Measurements from ENCODE around the gene CNTFR. TPM values are rescaled to one million over a fixed set of nuclear protein-coding genes. Genes with fewer than 3 reads are reported as not detected.

CNTFR gene
- total and polyA plus RNA-seq, 2 of the 8 experiments (the other 6 are each of a cell fraction or from before 2014, with no cell fraction given), result 1.2 to 4.2 TPM

DNA sequence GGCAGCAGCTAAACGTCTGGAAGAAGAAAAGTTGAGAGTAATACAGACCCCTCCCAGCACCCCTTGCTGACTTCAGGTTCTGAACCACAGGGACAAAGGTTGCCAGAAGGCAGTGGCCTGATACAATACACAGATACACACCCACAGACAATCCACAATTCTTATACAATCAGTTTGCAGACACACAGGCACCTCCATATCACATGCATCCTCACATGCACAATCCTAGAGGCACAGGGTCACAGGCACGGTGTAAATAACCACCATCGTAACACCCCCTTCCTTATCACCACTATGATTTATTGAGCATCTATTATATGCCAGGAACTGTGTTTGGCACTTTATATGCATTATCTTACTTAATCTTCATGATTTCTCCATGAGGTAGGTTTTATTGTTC lies 8.2 kb downstream of the CNTFR start:
- H3K79me2 ChIP-seq (ENCODE audit: control insufficient read depth in 1 of 2, insufficient read depth in 2 of 2, low read length in 2 of 2), result no peaks in the 10 kb centered on the region
- no peak overlapping the region for H3K27ac ChIP-seq (ENCODE audit: low read depth, low read length)
- 80% methylated on average over 3 of the region's 3 CpGs; no CpG with 5 or more reads in 1 of the 2 experiments for WGBS, 2 experiments (ENCODE audit: extremely low coverage in 1 of 2, insufficient coverage in 1 of 2, insufficient read length in 1 of 2, insufficient replicate concordance in 2 of 2, low coverage in 1 of 2, low lambda C conversion rate in 2 of 2, missing lambda C conversion rate in 1 of 2)

More for the DNA sequence above, 8.2 kb downstream of the CNTFR start:
- Histone ChIP-seq H3K9ac (replicated peaks in 1 of 4; ENCODE audit: extremely low read depth in 1 of 4, low read depth in 3 of 4, low read length in 3 of 4) (no peak overlapping the region), H3K23ac (ENCODE audit: insufficient read length) (no peak overlapping the region), H3K23me2 (ENCODE audit: low read depth, low read length) (peaks cover 17% of the 10 kb centered on the region; the same call in 1 of the 2 replicates), H2AK5ac (ENCODE audit: low read depth, low read length) (peak overlapping the region; percentile 39; the same call in 1 of the 2 replicates), H2BK120ac (replicated peaks; ENCODE audit: low read depth, low read length) (no peak overlapping the region), H3K36me3 (ENCODE audit: control insufficient read depth in 2 of 4, insufficient read depth in 4 of 4, low read length in 3 of 4) (no peaks in the 10 kb centered on the region), H4K20me1 (replicated peaks in 1 of 2; ENCODE audit: control insufficient read depth in 1 of 2, insufficient read depth in 2 of 2, low read length in 2 of 2) (peaks cover 0 to 3% of the 10 kb centered on the region in 2 experiments), H3K18ac (ENCODE audit: extremely low read depth, low read length) (no peak overlapping the region), H4K5ac (ENCODE audit: insufficient read length, low read depth, low read length) (no peak overlapping the region), H4K91ac (replicated peaks; ENCODE audit: insufficient read length, low read length) (no peak overlapping the region), H4K8ac (ENCODE audit: extremely low read depth, insufficient read depth, low read length) (no peak overlapping the region), H2BK12ac (ENCODE audit: low read depth, low read length) (peak overlapping the region; percentile 60; the same call in 1 of the 2 replicates), H3K4me2 (ENCODE audit: insufficient read depth in 1 of 2, low read depth in 2 of 2, low read length in 2 of 2) (no peak overlapping the region), H2BK15ac (ENCODE audit: low read length) (no peak overlapping the region), H3K27me3 (replicated peaks in 1 of 4; ENCODE audit: control insufficient read depth in 3 of 4, extremely low read depth in 1 of 4, insufficient read depth in 3 of 4, low read length in 3 of 4) (peaks cover 29 to 95% (median 84%) of the 10 kb centered on the region in 4 experiments), H3K79me1 (ENCODE audit: low read depth, low read length) (no peaks in the 10 kb centered on the region), H3K4me1 (replicated peaks in 1 of 4; ENCODE audit: control insufficient read depth in 3 of 4, insufficient read depth in 4 of 4, low read length in 3 of 4) (peaks cover 12 to 45% (median 32%) of the 10 kb centered on the region in 4 experiments), H2AFZ (ENCODE audit: low read length) (no peak overlapping the region), H3K4ac (replicated peaks; ENCODE audit: insufficient read length, low read depth, low read length) (no peak overlapping the region), H2BK20ac (ENCODE audit: low read length) (0 out of 2 replicates have a peak overlapping the region, but pooled peaks have one; percentile 48), H3K4me3 (ENCODE audit: extremely low read depth in 1 of 4, insufficient read depth in 2 of 4, low read depth in 3 of 4, low read length in 4 of 4) (no peak overlapping the region), H3K14ac (ENCODE audit: insufficient read length) (no peak overlapping the region), H3K56ac (replicated peaks; ENCODE audit: insufficient read length, low read depth, low read length) (no peak overlapping the region), H2BK5ac (ENCODE audit: low read depth, low read length) (no peak overlapping the region), H3K9me3 (ENCODE audit: insufficient read depth in 2 of 2, low read depth in 1 of 2, low read length in 1 of 2) (no peaks in the 10 kb centered on the region)
- ChIA-PET POLR2A (ENCODE audit: partially characterized antibody) (no interaction called here), CTCF (ENCODE audit: partially characterized antibody) (interaction anchor here (0.7 to 13.8 kb wide), 7 partner anchors 11 to 71 kb away, joined by 3 to 241 read pairs (median 23); no protein-coding TSS in a partner anchor)
- FAIRE-seq, result no peak
- TF ChIP-seq YY1 (IDR thresholded peaks at IDR 0.05; ENCODE audit: low read depth, low read length), result no peak
- TF ChIP-seq SIN3A (conservative IDR thresholded peaks at IDR 0.05 in 1 of 2, IDR thresholded peaks at IDR 0.05 in 1 of 2; ENCODE audit: low read depth in 1 of 2, low read length in 2 of 2), result no peak
- TF ChIP-seq CREB1 (IDR thresholded peaks at IDR 0.05), result no peak
- no peak for TF ChIP-seq JUND (IDR thresholded peaks at IDR 0.05; ENCODE audit: low read length)
- DNase-seq (ENCODE audit: low read depth in 1 of 2, low spot score in 2 of 2), result no peak

All from H1 (cell line).